ENCODE results near the gene SLC29A4. TPM values are rescaled to one million over a fixed set of nuclear protein-coding genes. Genes with fewer than 3 reads are reported as not detected.

The SLC29A4 gene
- polyA plus RNA-seq, 1 of the 3 experiments (the other 2 are of a cell fraction): 12.3 TPM

- Histone ChIP-seq H3K9me2 (no peaks in the 10 kb centered on the region), H3K4me2 (no peak overlapping the region), H3K79me2 (ENCODE audit: insufficient read depth) (peaks cover 68% of the 10 kb centered on the region), H2AFZ (ENCODE audit: low read depth) (no peak overlapping the region), H3K27ac (ENCODE audit: low read depth in 2 of 2, low read length in 1 of 2) (no peak overlapping the region), H3K27me3 (ENCODE audit: insufficient read depth) (no peaks in the 10 kb centered on the region), H3K9me3 (peaks cover 9% of the 10 kb centered on the region; the same call in 1 of the 2 replicates), H3K4me3 (ENCODE audit: low read depth in 2 of 2, low read length in 1 of 2) (no peak overlapping the region), H3K4me1 (ENCODE audit: control insufficient read depth in 1 of 2, insufficient read depth in 2 of 2, low read depth in 1 of 2, low read length in 1 of 2) (no peaks in the 10 kb centered on the region), H4K20me1 (ENCODE audit: insufficient read depth) (peaks cover 15% of the 10 kb centered on the region; the same call in 1 of the 2 replicates), H3K9ac (no peak overlapping the region), H3K36me3 (replicated peaks in 1 of 2; ENCODE audit: control insufficient read depth in 1 of 2, insufficient read depth in 2 of 2, low read length in 1 of 2) (peaks cover 19 to 70% of the 10 kb centered on the region in 2 experiments), H3F3A (replicated peaks; ENCODE audit: insufficient read depth) (peaks cover 12% of the 10 kb centered on the region)
- WGBS (ENCODE audit: low lambda C conversion rate): 91% methylated on average over 31 of the region's 32 CpGs
- ChIA-PET POLR2A (no interaction called here), CTCF (interaction anchor here (1.0 kb wide), 1 partner anchor 162 kb away, joined by 3 read pairs; no protein-coding TSS in a partner anchor)
- TF ChIP-seq JUND (IDR thresholded peaks at IDR 0.05) (no peak), CTCF (IDR thresholded peaks at IDR 0.05) (no peak), IRF3 (IDR thresholded peaks at IDR 0.05; ENCODE audit: low read depth, low read length) (no peak), FOXJ3 (CRISPR knock-in tag; IDR thresholded peaks at IDR 0.05) (no peak), SMC3 (IDR thresholded peaks at IDR 0.05; ENCODE audit: low read depth, low read length) (no peak), TAF1 (IDR thresholded peaks at IDR 0.05; ENCODE audit: borderline replicate concordance, low read depth, low read length) (no peak)
- peak; percentile 33 for DNase-seq
These were observed 50.6 kb downstream of the SLC29A4 start for GRCh38 chr7:5333121-5334045.

DNA sequence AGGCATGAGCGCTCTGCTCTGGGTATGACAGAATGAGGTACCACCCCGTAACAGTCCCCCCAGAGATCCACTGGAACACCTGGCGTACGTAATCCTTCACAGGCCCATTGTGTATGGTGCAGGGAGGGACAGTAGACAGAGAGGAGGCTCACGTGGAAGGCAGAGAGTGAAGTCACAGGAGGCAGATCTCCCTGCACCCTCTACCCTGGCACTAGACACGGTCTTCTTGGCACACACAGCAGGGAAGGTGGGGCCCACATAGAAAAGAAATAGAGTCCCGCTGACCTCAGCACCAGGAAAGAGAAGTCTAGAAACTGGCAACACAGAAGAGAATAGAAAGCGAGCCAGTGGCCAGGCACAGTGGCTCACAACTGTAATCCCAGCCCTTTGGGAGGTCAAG, 51.9 kb downstream of the SLC29A4 start:
- TF ChIP-seq, protein P1, sequence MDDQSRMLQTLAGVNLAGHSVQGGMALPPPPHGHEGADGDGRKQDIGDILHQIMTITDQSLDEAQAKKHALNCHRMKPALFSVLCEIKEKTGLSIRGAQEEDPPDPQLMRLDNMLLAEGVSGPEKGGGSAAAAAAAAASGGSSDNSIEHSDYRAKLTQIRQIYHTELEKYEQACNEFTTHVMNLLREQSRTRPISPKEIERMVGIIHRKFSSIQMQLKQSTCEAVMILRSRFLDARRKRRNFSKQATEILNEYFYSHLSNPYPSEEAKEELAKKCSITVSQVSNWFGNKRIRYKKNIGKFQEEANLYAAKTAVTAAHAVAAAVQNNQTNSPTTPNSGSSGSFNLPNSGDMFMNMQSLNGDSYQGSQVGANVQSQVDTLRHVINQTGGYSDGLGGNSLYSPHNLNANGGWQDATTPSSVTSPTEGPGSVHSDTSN (IDR thresholded peaks at IDR 0.05): no peak
- TF ChIP-seq MEF2A (IDR thresholded peaks at IDR 0.05; ENCODE audit: borderline replicate concordance, low read depth) (no peak), GABPA (IDR thresholded peaks at IDR 0.05; ENCODE audit: low read depth) (no peak), RFX5 (IDR thresholded peaks at IDR 0.05; ENCODE audit: low read length) (no peak)
- TF ChIP-seq, protein P2, sequence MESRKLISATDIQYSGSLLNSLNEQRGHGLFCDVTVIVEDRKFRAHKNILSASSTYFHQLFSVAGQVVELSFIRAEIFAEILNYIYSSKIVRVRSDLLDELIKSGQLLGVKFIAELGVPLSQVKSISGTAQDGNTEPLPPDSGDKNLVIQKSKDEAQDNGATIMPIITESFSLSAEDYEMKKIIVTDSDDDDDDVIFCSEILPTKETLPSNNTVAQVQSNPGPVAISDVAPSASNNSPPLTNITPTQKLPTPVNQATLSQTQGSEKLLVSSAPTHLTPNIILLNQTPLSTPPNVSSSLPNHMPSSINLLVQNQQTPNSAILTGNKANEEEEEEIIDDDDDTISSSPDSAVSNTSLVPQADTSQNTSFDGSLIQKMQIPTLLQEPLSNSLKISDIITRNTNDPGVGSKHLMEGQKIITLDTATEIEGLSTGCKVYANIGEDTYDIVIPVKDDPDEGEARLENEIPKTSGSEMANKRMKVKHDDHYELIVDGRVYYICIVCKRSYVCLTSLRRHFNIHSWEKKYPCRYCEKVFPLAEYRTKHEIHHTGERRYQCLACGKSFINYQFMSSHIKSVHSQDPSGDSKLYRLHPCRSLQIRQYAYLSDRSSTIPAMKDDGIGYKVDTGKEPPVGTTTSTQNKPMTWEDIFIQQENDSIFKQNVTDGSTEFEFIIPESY (IDR thresholded peaks at IDR 0.05; ENCODE audit: borderline replicate concordance, low read depth): no peak
- 95% methylated on average over 8 of the region's 8 CpGs for WGBS (ENCODE audit: low lambda C conversion rate)
- Histone ChIP-seq H3K36me3 (replicated peaks in 1 of 2; ENCODE audit: control insufficient read depth in 1 of 2, insufficient read depth in 2 of 2, low read length in 1 of 2) (peaks cover 19 to 76% of the 10 kb centered on the region in 2 experiments), H2AFZ (ENCODE audit: low read depth) (no peak overlapping the region), H3K27ac (ENCODE audit: low read depth in 2 of 2, low read length in 1 of 2) (no peak overlapping the region), H3K4me3 (ENCODE audit: low read depth in 2 of 2, low read length in 1 of 2) (no peak overlapping the region), H3K4me1 (ENCODE audit: control insufficient read depth in 1 of 2, insufficient read depth in 2 of 2, low read depth in 1 of 2, low read length in 1 of 2) (no peaks in the 10 kb centered on the region), H4K20me1 (ENCODE audit: insufficient read depth) (peaks cover 15% of the 10 kb centered on the region; the same call in 1 of the 2 replicates), H3K9me3 (peaks cover 9% of the 10 kb centered on the region; the same call in 1 of the 2 replicates), H3K79me2 (ENCODE audit: insufficient read depth) (peaks cover 81% of the 10 kb centered on the region), H3K9me2 (no peaks in the 10 kb centered on the region), H3K9ac (no peak overlapping the region), H3K27me3 (ENCODE audit: insufficient read depth) (no peaks in the 10 kb centered on the region), H3K4me2 (no peak overlapping the region), H3F3A (replicated peaks; ENCODE audit: insufficient read depth) (peaks cover 4% of the 10 kb centered on the region)
- POLR2A ChIA-PET: interaction anchor here (0.7 kb wide), 1 partner anchor 208 kb away, joined by 4 read pairs; no protein-coding TSS in a partner anchor
- peak; percentile 16 for DNase-seq
- CTCF ChIA-PET: no interaction called here
